ENCODE results near the gene CDK6. TPM values are rescaled to one million over a fixed set of nuclear protein-coding genes. Genes with fewer than 3 reads are reported as not detected.

The CDK6 gene
- total and polyA plus RNA-seq, 10 of the 15 experiments (the other 5 are each of a cell fraction or from before 2014, with no cell fraction given), result 8.0 to 118 (median 45.8) TPM

GRCh38 chr7:92723943-92724342, 112.4 kb downstream of the CDK6 start:
- Histone ChIP-seq H3K27me3 (replicated peaks in 1 of 2; ENCODE audit: control insufficient read depth in 2 of 2, insufficient read depth in 2 of 2, low read length in 1 of 2) (no peaks in the 10 kb centered on the region), H3K9me3 (replicated peaks; ENCODE audit: control insufficient read depth, insufficient read depth, low read length) (no peaks in the 10 kb centered on the region), H3K4me3 (no peak overlapping the region), H2AFZ (ENCODE audit: control insufficient read depth, low read depth, low read length) (no peak overlapping the region), H3K9ac (ENCODE audit: control insufficient read depth, insufficient read depth, low read length) (no peak overlapping the region), H3K36me3 (ENCODE audit: control insufficient read depth in 2 of 2, insufficient read depth in 2 of 2, low read length in 1 of 2) (peaks cover 8 to 9% of the 10 kb centered on the region in 2 experiments), H3K79me2 (ENCODE audit: control insufficient read depth, insufficient read depth, low read length) (peaks cover 3% of the 10 kb centered on the region), H4K20me1 (ENCODE audit: control insufficient read depth, insufficient read depth) (no peaks in the 10 kb centered on the region), H3K4me2 (ENCODE audit: control insufficient read depth, insufficient read depth) (no peak overlapping the region), H3K27ac (ENCODE audit: control insufficient read depth, insufficient read depth) (no peak overlapping the region), H3K4me1 (ENCODE audit: control insufficient read depth, insufficient read depth, low read length) (peaks cover 20% of the 10 kb centered on the region)
- POLR2A ChIA-PET, result interaction anchor here (0.6 to 1.0 kb wide), 4 partner anchors 8 to 200 kb away, joined by 4 to 8 read pairs (median 5); no protein-coding TSS in a partner anchor
- CTCF ChIA-PET, result interaction anchor here (0.9 kb wide), 1 partner anchor 102 kb away, joined by 3 read pairs; no protein-coding TSS in a partner anchor
- RAD21 ChIA-PET (ENCODE audit: unreplicated experiment), result interaction anchor here (0.6 kb wide), 2 partner anchors 16 to 65 kb away, joined by 3 read pairs; no protein-coding TSS in a partner anchor
- WGBS (ENCODE audit: insufficient coverage, insufficient replicate concordance, low lambda C conversion rate, missing lambda C conversion rate), result 57% methylated on average over 5 of the region's 5 CpGs
- FAIRE-seq (no peak), DNase-seq (ENCODE audit: low read depth, low spot score) (no peak), ATAC-seq (no peak)
- TF ChIP-seq PRDM15 (CRISPR knock-in tag; IDR thresholded peaks at IDR 0.05) (no peak), RUNX3 (IDR thresholded peaks at IDR 0.05; ENCODE audit: low read length) (no peak), PKNOX1 (IDR thresholded peaks at IDR 0.05) (no peak), TCF3 (IDR thresholded peaks at IDR 0.05; ENCODE audit: borderline replicate concordance, insufficient read depth, low read depth, low read length) (no peak), NR2C1 (IDR thresholded peaks at IDR 0.05) (no peak), MTA2 (IDR thresholded peaks at IDR 0.05; ENCODE audit: low read depth) (no peak), CUX1 (IDR thresholded peaks at IDR 0.05; ENCODE audit: insufficient replicate concordance, low read depth, low read length) (no peak), RELB (IDR thresholded peaks at IDR 0.05; ENCODE audit: low read depth) (no peak), RBBP5 (conservative IDR thresholded peaks at IDR 0.05) (no peak)
- no TSS peak for BruUV-seq (replicated peaks)
- intact Hi-C loops (cut with micrococcal nuclease; ENCODE audit: unreplicated experiment) (no loop called here), in situ Hi-C loops (cut with MboI) (no loop called here)
- SMC1A ChIA-PET (ENCODE audit: uncharacterized antibody, unreplicated experiment), result interaction anchor here (0.8 to 4.3 kb wide), 9 partner anchors 9 to 88 kb away, joined by 3 to 33 read pairs (median 3); no protein-coding TSS in a partner anchor

All from GM12878 (cell line).